ENCODE data around the gene PARP16. TPM values are rescaled to one million over a fixed set of nuclear protein-coding genes. Genes with fewer than 3 reads are reported as not detected.

Gene PARP16
- total RNA-seq, 1 experiment from 2014 or later: 9.7 TPM

DNA sequence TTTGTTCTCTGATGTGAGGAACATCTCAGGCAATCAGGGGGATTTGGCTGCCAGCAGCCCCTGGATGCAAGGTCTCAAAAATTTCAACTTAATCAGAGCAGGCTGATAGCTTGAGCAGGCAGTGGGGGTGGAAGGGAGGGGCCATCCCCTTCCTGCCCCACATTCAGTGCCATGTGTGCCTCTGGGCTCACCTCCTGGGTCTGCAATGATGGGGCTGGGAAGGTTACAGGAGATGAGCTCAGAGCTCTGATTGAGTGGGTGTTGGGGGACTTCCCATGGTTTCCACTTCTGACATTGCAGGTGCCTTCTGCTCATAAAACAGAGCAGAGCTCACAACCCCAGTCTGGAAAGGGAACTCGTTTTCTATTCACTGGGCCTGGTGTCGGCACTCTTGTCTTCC is 37.0 kb downstream of the PARP16 start:
- ATAC-seq: no peak

DNA sequence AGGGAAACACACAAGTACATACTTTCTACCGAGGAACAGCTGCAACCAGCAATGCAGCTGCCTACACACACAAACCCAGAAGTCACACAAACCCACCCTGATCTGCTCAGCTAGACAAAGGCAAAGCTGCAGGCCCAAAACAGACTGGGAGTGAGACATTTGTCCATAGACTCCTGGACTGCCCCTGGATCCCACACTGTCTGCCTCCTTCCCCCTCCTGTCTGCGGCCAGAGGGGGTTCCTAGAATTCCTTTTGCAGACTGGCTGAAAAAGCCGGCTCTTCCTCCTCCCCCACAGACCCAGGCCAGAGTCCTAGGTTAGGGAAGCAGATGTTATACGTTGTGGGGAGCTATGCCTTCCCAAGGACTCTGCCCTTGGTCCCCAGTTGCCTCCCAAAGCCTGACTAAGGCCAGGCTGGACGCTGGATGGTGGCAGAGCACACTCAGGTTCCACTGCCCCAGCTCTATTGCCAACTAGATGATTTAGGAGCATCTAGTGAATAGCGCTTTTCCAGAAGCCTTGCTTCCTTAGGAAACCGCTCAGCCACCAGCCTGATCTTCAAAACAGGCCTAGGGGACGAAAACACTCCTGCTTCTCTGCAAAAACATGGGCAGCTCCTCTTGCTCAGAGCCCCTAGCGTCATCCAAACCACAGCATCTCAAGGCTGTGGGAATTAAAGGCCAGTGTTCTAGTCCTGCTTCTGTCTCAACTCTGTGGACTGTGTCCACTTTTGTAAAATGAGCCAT is 38.0 kb downstream of the PARP16 start:
- Histone ChIP-seq H2AFZ (ENCODE audit: low read depth, low read length, poor library complexity, severe bottlenecking) (no peak overlapping the region), H3K36me3 (ENCODE audit: control insufficient read depth in 1 of 2, insufficient read depth in 2 of 2, low read length in 2 of 2) (no peaks in the 10 kb centered on the region), H3K4me3 (replicated peaks in 1 of 2; ENCODE audit: low read depth in 1 of 2, low read length in 2 of 2) (no peak overlapping the region), H3K4me2 (ENCODE audit: low read length) (no peak overlapping the region), H4K20me1 (ENCODE audit: insufficient read depth) (no peaks in the 10 kb centered on the region), H3K79me2 (ENCODE audit: insufficient read depth, low read length) (no peaks in the 10 kb centered on the region), H3K9ac (ENCODE audit: low read length) (no peak overlapping the region), H3K27ac (ENCODE audit: low read depth, low read length) (no peak overlapping the region), H3K4me1 (ENCODE audit: control insufficient read depth in 1 of 2, insufficient read depth in 2 of 2, low read length in 2 of 2) (no peaks in the 10 kb centered on the region), H3K9me2 (ENCODE audit: insufficient read depth) (no peaks in the 10 kb centered on the region), H3K27me3 (ENCODE audit: insufficient read depth, low read length) (no peaks in the 10 kb centered on the region), H3K9me3 (ENCODE audit: control insufficient read depth in 1 of 2, insufficient read depth in 1 of 2, low read depth in 1 of 2, low read length in 2 of 2) (no peaks in the 10 kb centered on the region)
- ATAC-seq (no peak), DNase-seq (ENCODE audit: low read depth, low spot score) (no peak)
- no TSS peak for BruUV-seq (replicated peaks)
- ChIA-PET CTCF (no interaction called here), RAD21 (ENCODE audit: low non-redundant PET in 1 of 2, low total read pairs in 2 of 2, uncharacterized antibody in 2 of 2, unreplicated experiment in 2 of 2) (interaction anchor here in 1 of 2 experiments (0.6 kb wide), 1 partner anchor 63 kb away, joined by 5 read pairs; the partner anchor contains the start of gene CLPX), POLR2A (no interaction called here)
- intact Hi-C loops (cut with micrococcal nuclease): no loop called here
- TF ChIP-seq ZBTB33 (IDR thresholded peaks at IDR 0.05; ENCODE audit: extremely low read depth, insufficient replicate concordance, low read length): no peak
- no peak for TF ChIP-seq ZFX (IDR thresholded peaks at IDR 0.05)
- TF ChIP-seq CEBPB (IDR thresholded peaks at IDR 0.05; ENCODE audit: low read depth): no peak
- no peak for TF ChIP-seq EGR1 (IDR thresholded peaks at IDR 0.05; ENCODE audit: low read depth)
- TF ChIP-seq JUND (IDR thresholded peaks at IDR 0.05): no peak

More for the DNA sequence above, 37.0 kb downstream of the PARP16 start:
- ChIA-PET POLR2A (no interaction called here), CTCF (no interaction called here), RAD21 (ENCODE audit: low non-redundant PET in 1 of 2, low total read pairs in 2 of 2, uncharacterized antibody in 2 of 2, unreplicated experiment in 2 of 2) (no interaction called here)
- H3K27ac ChIP-seq (ENCODE audit: low read depth, low read length): no peak overlapping the region
- BruUV-seq (replicated peaks): no TSS peak
- no peak overlapping the region for H3K9ac ChIP-seq (ENCODE audit: low read length)
- H2AFZ ChIP-seq (ENCODE audit: low read depth, low read length, poor library complexity, severe bottlenecking): no peak overlapping the region
- no peaks in the 10 kb centered on the region for H3K36me3 ChIP-seq (ENCODE audit: control insufficient read depth in 1 of 2, insufficient read depth in 2 of 2, low read length in 2 of 2)
- no peaks in the 10 kb centered on the region for H3K4me1 ChIP-seq (ENCODE audit: control insufficient read depth in 1 of 2, insufficient read depth in 2 of 2, low read length in 2 of 2)
- H3K9me3 ChIP-seq (ENCODE audit: control insufficient read depth in 1 of 2, insufficient read depth in 1 of 2, low read depth in 1 of 2, low read length in 2 of 2): no peaks in the 10 kb centered on the region
- no peak overlapping the region for H3K4me3 ChIP-seq (replicated peaks in 1 of 2; ENCODE audit: low read depth in 1 of 2, low read length in 2 of 2)
- H3K79me2 ChIP-seq (ENCODE audit: insufficient read depth, low read length): no peaks in the 10 kb centered on the region
- TF ChIP-seq, protein P1, sequence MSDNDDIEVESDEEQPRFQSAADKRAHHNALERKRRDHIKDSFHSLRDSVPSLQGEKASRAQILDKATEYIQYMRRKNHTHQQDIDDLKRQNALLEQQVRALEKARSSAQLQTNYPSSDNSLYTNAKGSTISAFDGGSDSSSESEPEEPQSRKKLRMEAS (IDR thresholded peaks at IDR 0.05): no peak
- TF ChIP-seq, protein P2, sequence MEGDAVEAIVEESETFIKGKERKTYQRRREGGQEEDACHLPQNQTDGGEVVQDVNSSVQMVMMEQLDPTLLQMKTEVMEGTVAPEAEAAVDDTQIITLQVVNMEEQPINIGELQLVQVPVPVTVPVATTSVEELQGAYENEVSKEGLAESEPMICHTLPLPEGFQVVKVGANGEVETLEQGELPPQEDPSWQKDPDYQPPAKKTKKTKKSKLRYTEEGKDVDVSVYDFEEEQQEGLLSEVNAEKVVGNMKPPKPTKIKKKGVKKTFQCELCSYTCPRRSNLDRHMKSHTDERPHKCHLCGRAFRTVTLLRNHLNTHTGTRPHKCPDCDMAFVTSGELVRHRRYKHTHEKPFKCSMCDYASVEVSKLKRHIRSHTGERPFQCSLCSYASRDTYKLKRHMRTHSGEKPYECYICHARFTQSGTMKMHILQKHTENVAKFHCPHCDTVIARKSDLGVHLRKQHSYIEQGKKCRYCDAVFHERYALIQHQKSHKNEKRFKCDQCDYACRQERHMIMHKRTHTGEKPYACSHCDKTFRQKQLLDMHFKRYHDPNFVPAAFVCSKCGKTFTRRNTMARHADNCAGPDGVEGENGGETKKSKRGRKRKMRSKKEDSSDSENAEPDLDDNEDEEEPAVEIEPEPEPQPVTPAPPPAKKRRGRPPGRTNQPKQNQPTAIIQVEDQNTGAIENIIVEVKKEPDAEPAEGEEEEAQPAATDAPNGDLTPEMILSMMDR (IDR thresholded peaks at IDR 0.05 in 2 of 3, conservative IDR thresholded peaks at IDR 0.05 in 1 of 3; ENCODE audit: borderline replicate concordance in 1 of 3, insufficient read depth in 1 of 3, low read depth in 2 of 3, low read length in 2 of 3): no peak
- TF ChIP-seq CEBPB (IDR thresholded peaks at IDR 0.05; ENCODE audit: low read depth): no peak
- intact Hi-C loops (cut with micrococcal nuclease): no loop called here
- DNase-seq (ENCODE audit: low read depth, low spot score): no peak
- H3K27me3 ChIP-seq (ENCODE audit: insufficient read depth, low read length): no peaks in the 10 kb centered on the region
- no peaks in the 10 kb centered on the region for H3K9me2 ChIP-seq (ENCODE audit: insufficient read depth)
- no peak overlapping the region for H3K4me2 ChIP-seq (ENCODE audit: low read length)
- H4K20me1 ChIP-seq (ENCODE audit: insufficient read depth): no peaks in the 10 kb centered on the region

Data from HCT116 (cell line).